Diencephalon (tissue), 1 donor: ENCODE results near the gene ART3. TPM values are rescaled to one million over a fixed set of nuclear protein-coding genes. Genes with fewer than 3 reads are reported as not detected.

Experiments
- total RNA-seq: library from RNA; depleted of rRNA; stranded (reverse); fragments of >200 nt; gene quantifications from one replicate; pipeline ENCODE4 v1.2.3, GENCODE V29; 2014

ART3 gene, protein sequence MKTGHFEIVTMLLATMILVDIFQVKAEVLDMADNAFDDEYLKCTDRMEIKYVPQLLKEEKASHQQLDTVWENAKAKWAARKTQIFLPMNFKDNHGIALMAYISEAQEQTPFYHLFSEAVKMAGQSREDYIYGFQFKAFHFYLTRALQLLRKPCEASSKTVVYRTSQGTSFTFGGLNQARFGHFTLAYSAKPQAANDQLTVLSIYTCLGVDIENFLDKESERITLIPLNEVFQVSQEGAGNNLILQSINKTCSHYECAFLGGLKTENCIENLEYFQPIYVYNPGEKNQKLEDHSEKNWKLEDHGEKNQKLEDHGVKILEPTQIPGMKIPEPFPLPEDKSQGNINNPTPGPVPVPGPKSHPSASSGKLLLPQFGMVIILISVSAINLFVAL
- 5.1 TPM for total RNA-seq

DNA sequence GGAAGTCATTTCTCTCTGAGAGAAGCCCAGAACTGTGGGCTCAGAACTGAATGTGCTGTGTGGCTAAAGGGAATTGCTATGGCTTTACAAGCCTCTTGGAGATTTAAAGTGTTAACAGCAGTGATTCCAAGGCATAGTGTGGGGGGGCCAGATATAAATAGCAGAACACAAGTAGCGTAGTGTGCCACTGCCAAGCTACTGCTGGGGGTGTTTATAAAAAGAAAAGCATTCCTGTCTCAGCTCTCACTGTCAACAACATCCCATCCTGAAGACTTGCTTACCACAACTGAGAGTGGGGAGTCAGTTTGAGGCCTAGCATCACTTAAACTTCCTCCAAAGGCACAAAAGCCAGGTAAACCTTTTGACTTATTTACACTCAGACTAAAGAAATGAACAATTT lies at the start of gene ART3:
Gene ART3 (plus strand): TSS at position 242 of the 400 bp plus-strand sequence. CDS start 1,181 bp downstream, outside the sequence.

DNA sequence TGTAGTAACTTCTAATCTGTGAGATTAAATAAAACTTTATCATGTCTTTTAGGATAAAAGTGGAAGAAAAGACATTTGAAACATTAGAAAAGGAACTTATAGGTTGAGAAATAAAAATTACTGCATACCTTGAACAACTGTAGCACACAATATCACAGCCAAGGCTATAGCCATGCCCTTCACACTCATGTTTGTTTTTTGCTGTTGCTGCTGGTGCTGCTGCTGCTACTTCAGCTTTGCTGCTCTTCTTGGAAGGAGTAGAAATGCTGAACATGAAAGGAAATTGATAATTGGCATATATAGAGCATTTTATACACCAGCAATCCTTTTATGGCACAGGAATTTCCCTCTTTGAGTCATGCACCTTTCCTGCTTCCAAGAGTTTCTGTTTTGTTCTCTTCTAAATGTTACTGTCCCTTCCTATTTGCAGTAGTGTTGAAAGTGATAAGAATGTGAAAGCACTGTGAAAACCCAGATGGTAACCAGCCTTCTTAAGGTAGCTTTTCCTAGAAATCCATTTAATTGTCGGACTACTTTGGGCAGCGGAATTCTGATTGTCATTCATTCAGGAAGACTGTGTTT lies 38.6 kb upstream of the ART3 start, which contains the start of gene CXCL11:
Gene CXCL11 (minus strand): TSS at position 272 of the 582 bp plus-strand sequence. CDS start 83 bp downstream, at position 189.

DNA sequence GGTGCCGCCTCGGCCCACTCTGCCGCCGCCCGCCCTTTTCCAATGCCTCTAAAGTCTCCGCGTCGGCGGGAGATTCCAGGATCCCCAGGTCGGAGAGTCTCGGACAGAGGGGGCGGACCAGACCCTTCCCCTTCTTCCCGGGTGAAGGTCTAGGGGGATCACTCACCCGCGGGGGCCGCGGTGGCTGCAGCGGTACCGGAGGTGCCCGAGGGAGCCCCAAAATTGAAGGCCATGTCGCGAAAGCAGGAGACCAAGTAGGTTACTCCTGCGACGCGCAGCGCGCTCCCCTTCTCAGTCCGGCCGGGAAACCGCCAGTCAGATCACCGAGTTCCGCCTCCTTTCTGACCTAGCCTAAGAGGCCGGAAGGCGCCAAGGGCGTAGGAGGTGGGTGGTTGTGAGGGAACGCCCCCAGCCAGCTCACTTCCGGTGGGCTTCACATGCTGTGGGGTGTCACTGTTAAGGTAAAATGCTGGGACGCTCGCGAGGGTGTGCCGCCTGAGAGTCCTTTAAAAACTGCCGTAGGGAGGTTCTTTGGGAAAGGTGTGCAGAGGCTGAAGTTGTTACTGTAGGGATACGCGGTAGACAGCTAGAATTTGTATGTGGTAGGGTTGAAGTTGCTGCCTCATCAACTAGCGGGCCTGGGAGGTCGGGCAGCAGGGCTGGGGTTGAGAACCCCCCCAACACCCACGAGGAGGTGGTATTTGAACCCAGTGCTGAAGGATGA lies 73.8 kb downstream of the ART3 start, which contains the start of gene NUP54:
Gene NUP54 (minus strand): TSS at position 256 of the 724 bp plus-strand sequence. CDS start 23 bp downstream, at position 233.

Other genes starting within 250 kb of the ART3 start
- gene PPEF2, start 172.3 kb upstream of the ART3 start, total RNA-seq = not detected
- gene NAAA, start 133.7 kb upstream of the ART3 start, total RNA-seq = 16.6 TPM
- 39.4 TPM for gene SDAD1, start 83.8 kb upstream of the ART3 start, total RNA-seq
- not detected for gene CXCL9, start 67.2 kb upstream of the ART3 start, total RNA-seq
- gene CXCL10, start 51.2 kb upstream of the ART3 start, total RNA-seq = 0.46 TPM
- gene CXCL11, start 38.6 kb upstream of the ART3 start, total RNA-seq = not detected
- 84.4 TPM for gene NUP54, start 73.7 kb downstream of the ART3 start, total RNA-seq
- gene SCARB2, start 139.1 kb downstream of the ART3 start, total RNA-seq = 231 TPM
- gene FAM47E, start 177.0 kb downstream of the ART3 start, total RNA-seq = 17.5 TPM
- 1.6 TPM for gene STBD1, start 232.0 kb downstream of the ART3 start, total RNA-seq